Measurements from ENCODE around the gene PTPN12. TPM values are rescaled to one million over a fixed set of nuclear protein-coding genes. Genes with fewer than 3 reads are reported as not detected.

The PTPN12 gene
- total and polyA plus RNA-seq, 2 of the 4 experiments (the other 2 are of a cell fraction), result 24.7 to 31.0 TPM

GRCh38 chr7:77548206-77548605, 11.1 kb downstream of the PTPN12 start:
- Histone ChIP-seq H3K4me1 (ENCODE audit: control insufficient read depth, insufficient read depth, low read length) (peaks cover 9% of the 10 kb centered on the region; the same call in 1 of the 2 replicates), H3K79me1 (ENCODE audit: low read depth in 1 of 2, low read length in 2 of 2) (peaks cover 0 to 53% of the 10 kb centered on the region in 2 experiments; a peak in 3 of 4 replicates), H3K4me3 (ENCODE audit: insufficient read depth, low read depth, low read length) (no peak overlapping the region), H2AK9ac (replicated peaks; ENCODE audit: low read depth, low read length, poor library complexity) (no peak overlapping the region), H3K4me2 (ENCODE audit: low read depth, low read length) (no peak overlapping the region), H3K4ac (ENCODE audit: low read depth, low read length) (no peak overlapping the region), H3K9me1 (ENCODE audit: insufficient read depth, low read length) (peaks cover 4% of the 10 kb centered on the region; the same call in 1 of the 2 replicates), H4K5ac (ENCODE audit: low read depth, low read length) (no peak overlapping the region), H2BK20ac (ENCODE audit: low read depth, low read length) (no peak overlapping the region), H4K8ac (ENCODE audit: low read depth in 2 of 2, low read length in 2 of 2) (no peak overlapping the region), H2BK15ac (ENCODE audit: low read depth, low read length) (no peak overlapping the region), H3K36me3 (ENCODE audit: control insufficient read depth, insufficient read depth, low read length) (no peaks in the 10 kb centered on the region), H3K9ac (ENCODE audit: low read depth, low read length) (no peak overlapping the region), H3K23ac (ENCODE audit: low read depth, low read length) (no peak overlapping the region), H3K27ac (ENCODE audit: insufficient read depth, low read length) (no peak overlapping the region), H2AFZ (replicated peaks; ENCODE audit: low read length, poor library complexity) (no peak overlapping the region), H3K56ac (ENCODE audit: extremely low read depth, insufficient read depth, low read length) (no peak overlapping the region), H2BK5ac (ENCODE audit: low read depth, low read length, poor library complexity, severe bottlenecking) (no peak overlapping the region), H3K27me3 (ENCODE audit: control insufficient read depth, insufficient read depth, low read length) (no peaks in the 10 kb centered on the region), H4K91ac (ENCODE audit: insufficient read depth, low read depth, low read length) (no peak overlapping the region), H3K14ac (replicated peaks; ENCODE audit: low read depth, low read length) (no peak overlapping the region), H2AK5ac (ENCODE audit: low read depth, low read length) (no peak overlapping the region), H4K20me1 (ENCODE audit: insufficient read depth, low read length) (peaks cover 96% of the 10 kb centered on the region), H3K9me3 (ENCODE audit: control insufficient read depth, insufficient read depth, low read length) (no peaks in the 10 kb centered on the region), H3K18ac (ENCODE audit: low read depth, low read length) (no peak overlapping the region), H2BK120ac (ENCODE audit: low read depth, low read length) (no peak overlapping the region)
- in situ Hi-C loops (cut with MboI; ENCODE audit: low sequenced_read_pairs), result no loop called here
- BruUV-seq (replicated peaks), result no TSS peak
- intact Hi-C loops (cut with micrococcal nuclease), result loop anchor here (10.0 kb wide), 1 partner anchor 293 kb away; no protein-coding TSS in a partner anchor
- ATAC-seq (ENCODE audit: low read depth) (no peak), DNase-seq (no peak)
- CTCF ChIA-PET, result no interaction called here
- WGBS, 2 experiments (ENCODE audit: extremely low coverage in 2 of 2, insufficient read length in 1 of 2), result no CpG with 5 or more reads among the region's 3 CpGs
- dilution Hi-C loops (cut with HindIII; ENCODE audit: low sequenced_read_pairs, unreplicated experiment), result no loop called here
- TF ChIP-seq MAZ (IDR thresholded peaks at IDR 0.05; ENCODE audit: borderline replicate concordance, low read depth, low read length), result no peak
- no peak for TF ChIP-seq CHD1 (IDR thresholded peaks at IDR 0.05; ENCODE audit: low read depth, low read length)
- TF ChIP-seq NFE2L2 (IDR thresholded peaks at IDR 0.05; ENCODE audit: low read depth, low read length), result no peak
- no peak for TF ChIP-seq ELK1 (IDR thresholded peaks at IDR 0.05; ENCODE audit: borderline replicate concordance, low read depth, low read length)
- TF ChIP-seq BHLHE40 (IDR thresholded peaks at IDR 0.05; ENCODE audit: low read depth, low read length), result no peak
- no peak for TF ChIP-seq RFX5 (IDR thresholded peaks at IDR 0.05; ENCODE audit: low read depth, low read length)
- no peak for TF ChIP-seq POLR2A (IDR thresholded peaks at IDR 0.05; ENCODE audit: low read depth, low read length)
- no peak for TF ChIP-seq MXI1 (IDR thresholded peaks at IDR 0.05; ENCODE audit: borderline replicate concordance, low read depth, low read length)
- TF ChIP-seq USF2 (IDR thresholded peaks at IDR 0.05; ENCODE audit: low read depth, low read length), result no peak
- TF ChIP-seq FOS (IDR thresholded peaks at IDR 0.05; ENCODE audit: low read depth, low read length), result no peak
- TF ChIP-seq SMC3 (IDR thresholded peaks at IDR 0.05; ENCODE audit: low read depth, low read length), result no peak
- TF ChIP-seq CEBPB (IDR thresholded peaks at IDR 0.05; ENCODE audit: low read depth, low read length), result no peak
- TF ChIP-seq MAFK (IDR thresholded peaks at IDR 0.05; ENCODE audit: low read depth, low read length), result no peak
- POLR2A ChIA-PET (ENCODE audit: unreplicated experiment), result interaction anchor here (0.6 kb wide), 1 partner anchor 18 kb away, joined by 4 read pairs; no protein-coding TSS in a partner anchor

Measured in IMR-90 (cell line).